ENCODE measurements around the gene ASB14.

Gene ASB14

DNA sequence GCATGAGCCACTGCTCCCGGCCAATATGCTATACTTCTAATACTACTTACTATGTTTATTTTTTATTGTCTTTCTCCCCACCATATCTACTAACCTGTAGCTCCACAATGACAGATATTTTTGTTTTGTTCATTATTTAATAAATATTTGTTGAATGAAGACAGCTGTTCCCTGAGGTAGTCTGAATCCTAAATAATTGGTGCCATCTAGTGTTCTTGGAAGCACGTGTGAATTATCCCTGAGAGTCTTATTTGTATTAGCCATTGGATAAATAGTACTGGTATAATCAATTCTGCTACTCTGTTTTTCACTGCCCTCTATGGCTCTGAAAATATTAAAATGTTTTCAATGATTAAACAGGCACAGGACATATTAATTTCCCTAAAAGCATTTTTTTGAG is 70.6 kb downstream of the ASB14 start:
- no peak for DNase-seq (ENCODE audit: extremely low read depth, low read depth)
- TF ChIP-seq, protein P1, sequence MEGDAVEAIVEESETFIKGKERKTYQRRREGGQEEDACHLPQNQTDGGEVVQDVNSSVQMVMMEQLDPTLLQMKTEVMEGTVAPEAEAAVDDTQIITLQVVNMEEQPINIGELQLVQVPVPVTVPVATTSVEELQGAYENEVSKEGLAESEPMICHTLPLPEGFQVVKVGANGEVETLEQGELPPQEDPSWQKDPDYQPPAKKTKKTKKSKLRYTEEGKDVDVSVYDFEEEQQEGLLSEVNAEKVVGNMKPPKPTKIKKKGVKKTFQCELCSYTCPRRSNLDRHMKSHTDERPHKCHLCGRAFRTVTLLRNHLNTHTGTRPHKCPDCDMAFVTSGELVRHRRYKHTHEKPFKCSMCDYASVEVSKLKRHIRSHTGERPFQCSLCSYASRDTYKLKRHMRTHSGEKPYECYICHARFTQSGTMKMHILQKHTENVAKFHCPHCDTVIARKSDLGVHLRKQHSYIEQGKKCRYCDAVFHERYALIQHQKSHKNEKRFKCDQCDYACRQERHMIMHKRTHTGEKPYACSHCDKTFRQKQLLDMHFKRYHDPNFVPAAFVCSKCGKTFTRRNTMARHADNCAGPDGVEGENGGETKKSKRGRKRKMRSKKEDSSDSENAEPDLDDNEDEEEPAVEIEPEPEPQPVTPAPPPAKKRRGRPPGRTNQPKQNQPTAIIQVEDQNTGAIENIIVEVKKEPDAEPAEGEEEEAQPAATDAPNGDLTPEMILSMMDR (IDR thresholded peaks at IDR 0.05; ENCODE audit: low read depth, low read length, missing control alignments): peak; percentile 22
- H3K4me3 ChIP-seq (replicated peaks; ENCODE audit: low read depth, low read length): no peak overlapping the region
